HG02981 (cell line): ENCODE data around the gene KIF23.
"Not testable (repeated sequence)": the region's sequence is repeated elsewhere in the genome, so short reads cannot be mapped to it uniquely, and the experiment has no call there.

Source experiments
- ATAC-seq: cut with Tn5 transposase; IDR thresholded peaks from one replicate; pipeline ENCODE4 v1.9.1; 2021; ENCODE audit warnings: mild to moderate bottlenecking, moderate library complexity; ENCODE audit not compliant: unreplicated experiment

Gene KIF23

DNA sequence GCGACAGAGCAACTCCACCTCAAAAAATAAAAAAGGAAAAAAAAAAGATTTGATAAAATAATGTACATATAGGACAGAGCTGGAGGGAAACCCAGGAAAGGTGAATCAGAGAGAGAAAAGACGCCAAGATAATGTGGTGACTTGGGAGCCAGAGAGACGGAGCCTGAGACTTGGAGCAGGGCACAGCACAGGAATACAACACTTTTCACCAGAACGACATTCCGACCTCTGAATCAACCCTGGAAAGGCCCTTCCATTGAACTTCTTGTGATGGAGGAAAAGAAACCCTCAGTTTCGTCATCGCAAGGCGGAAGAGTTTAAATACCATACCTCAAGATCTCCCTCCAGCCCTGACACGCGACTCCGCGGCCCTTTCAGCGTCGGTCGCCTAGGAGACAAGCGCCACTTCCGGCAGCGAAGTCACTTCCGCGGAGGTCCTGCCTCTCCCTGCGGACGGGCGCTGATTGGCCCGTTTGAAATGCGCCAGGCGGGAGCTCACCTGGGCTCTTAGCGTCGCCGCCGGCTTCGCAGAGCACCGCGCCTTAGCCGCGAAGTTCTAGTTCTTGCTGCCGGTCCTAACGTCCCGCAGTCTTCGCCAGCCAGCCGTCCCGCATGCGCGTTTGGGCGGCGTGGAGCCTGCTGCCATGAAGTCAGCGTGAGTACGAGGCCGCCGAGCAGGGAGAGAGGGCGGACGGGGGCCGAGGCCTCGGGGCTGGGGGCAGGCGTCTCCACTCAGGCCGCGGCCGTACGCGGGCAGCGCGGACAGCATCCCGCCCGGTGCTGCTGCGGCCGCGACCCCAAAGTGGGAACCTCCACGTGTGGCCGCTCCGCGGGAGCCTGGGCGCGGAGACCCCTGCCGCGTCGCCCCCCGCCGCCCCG is at the start of gene KIF23:
Gene KIF23 (plus strand): TSS at position 528 of the 879 bp plus-strand sequence. CDS start 117 bp downstream, at position 645.
- peak; percentile 94 for ATAC-seq

DNA sequence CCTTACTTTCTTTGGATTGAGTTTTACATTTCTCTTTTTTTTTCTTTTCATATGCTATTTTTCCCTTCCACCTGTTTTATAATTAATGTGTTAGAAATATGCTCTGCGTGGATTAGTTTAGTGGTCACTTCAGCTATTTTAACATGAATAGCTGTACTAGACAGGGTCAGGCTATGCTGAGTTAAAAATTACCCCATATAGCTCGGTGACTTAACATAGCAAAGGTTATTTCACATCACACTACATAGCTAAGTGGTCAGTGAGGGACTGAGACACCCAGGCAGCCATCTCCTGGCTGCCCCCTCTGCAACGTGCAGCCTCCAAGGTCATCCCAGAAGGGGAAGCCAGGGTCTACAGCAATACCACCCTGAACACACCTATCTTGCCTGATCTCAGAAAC is 46.9 kb upstream of the KIF23 start:
- no peak for ATAC-seq

DNA sequence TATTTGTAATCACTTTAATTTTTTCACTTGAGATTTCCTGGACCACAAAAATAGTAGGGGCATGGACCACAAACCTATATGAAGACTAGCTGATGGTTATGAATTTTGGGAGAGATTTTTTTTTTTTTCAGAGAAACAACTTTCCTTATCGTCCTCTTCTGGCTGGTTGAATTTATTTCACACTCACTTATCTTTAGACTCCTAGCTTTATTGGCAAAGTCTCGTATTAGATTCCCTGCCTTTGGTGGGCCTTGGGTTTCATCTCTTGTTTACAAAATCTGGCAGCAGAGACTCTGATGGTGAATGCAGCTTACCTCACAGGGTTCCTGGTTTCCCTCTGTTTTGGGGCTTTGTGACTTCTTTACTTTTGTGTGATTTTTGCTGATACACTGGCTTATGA is 44.5 kb upstream of the KIF23 start:
- ATAC-seq: no peak

DNA sequence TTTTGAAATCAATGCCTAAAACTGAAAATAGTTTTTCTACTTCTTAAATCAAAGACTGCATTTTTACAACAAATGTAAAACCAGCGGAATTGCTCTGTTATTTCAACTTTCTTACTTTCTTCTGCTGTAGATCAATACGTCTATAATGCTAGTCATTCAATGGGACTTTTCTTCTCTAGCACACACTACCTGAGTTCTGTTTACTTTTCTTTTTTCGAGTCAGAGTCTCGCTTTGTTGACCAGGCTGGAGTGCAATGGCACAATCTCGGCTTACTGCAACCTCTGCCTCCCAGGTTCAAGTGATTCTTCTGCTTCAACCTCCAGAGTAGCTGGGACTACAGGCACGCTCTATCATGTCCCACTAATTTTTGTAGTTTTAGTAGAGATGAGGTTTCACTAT is 40.7 kb upstream of the KIF23 start:
- ATAC-seq: no peak

DNA sequence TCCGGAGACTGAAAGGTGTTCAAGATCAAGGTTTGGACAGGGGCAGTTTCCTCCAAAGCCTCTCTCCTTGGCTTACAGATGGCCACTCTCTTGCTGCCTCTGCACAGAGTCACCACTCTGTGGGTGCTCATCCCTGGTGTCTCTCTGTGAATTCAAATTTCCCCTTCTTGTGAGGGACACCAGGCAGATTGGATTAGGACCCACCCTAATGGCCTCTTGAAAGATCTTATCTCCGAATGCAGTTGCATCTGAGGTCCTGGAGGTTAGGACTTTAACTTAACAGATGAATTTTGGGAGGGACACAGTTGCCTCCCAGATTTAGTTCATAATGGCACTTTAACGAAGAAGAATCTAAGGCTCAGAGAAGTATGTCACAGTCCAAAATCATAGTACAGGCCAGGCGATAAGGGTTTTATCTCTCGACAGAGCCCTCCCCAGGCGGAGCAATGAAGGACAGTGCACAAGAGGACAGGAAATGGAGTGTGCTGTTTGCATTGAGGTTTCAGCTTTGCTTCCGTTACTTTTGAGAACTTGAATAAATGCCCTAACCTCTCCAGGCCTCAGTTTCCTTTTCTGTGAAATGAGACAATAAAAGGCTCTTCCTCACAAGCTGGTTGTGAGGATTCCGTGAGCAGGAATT is 38.9 kb upstream of the KIF23 start:
- no peak for ATAC-seq

DNA sequence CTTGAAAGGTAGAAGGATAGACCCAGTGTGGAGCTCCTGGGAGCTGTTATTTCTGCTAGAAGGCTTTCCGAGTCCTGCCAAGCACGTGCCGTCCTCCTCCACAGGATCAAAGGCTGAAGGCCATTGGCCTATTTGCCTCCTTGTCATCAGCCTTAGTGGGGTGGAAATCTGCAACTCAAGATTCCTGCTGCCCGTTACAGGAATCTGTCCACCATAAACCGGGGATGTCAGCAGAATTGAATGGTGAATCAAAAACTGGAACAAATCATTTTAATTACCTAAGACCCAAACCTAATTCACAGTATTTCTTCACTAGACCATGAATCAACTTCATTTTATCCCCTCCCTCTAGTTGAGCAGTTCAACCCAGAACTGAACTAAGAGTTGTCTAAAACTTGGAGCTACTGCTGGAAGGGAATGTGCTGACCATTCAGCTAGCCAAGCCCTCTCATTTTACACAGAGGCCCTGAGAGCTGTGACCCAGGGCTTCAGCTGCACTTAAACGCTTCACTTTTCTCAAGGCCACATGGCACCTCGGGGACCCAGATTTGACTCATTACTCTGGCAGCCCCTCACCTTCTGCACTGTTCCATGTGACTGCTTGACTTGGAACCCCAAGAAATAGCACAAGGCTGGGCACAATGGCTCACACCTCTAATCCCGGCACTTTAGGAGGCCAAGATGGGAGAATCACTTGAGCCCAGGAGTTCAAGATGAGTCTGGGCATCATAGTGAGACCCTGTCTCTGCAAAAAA is 36.8 kb upstream of the KIF23 start:
- no peak for ATAC-seq

DNA sequence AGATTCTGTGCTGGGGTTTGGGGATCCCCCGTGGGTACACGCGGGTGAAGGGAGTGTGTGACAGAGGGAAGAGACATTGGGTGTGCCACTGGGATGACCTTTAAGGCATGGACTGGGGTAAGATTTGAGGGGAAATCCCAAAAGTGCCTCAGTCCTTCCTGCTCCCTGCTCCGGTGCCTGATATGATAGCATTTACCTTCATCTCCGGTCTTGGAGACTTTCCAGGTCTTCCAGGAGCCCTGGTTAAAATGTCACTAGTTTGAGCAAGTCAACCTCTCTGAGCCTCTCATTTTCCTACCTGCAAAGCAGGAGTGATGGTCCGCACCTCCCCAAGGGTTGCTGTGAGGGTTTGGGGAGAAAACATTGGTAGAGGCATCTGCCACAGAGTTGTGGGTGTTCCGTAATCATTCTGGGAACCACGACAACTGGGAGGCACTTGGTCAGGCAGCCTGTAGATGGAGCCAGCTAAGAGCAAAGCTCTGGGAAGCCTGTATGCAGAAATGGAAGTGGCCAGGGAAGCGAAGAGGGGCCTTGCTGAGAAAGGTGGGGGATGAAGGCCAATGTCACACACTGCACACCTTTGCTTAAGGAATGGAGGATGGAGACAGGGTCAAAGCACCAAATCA is 33.9 kb upstream of the KIF23 start:
- ATAC-seq: no peak

DNA sequence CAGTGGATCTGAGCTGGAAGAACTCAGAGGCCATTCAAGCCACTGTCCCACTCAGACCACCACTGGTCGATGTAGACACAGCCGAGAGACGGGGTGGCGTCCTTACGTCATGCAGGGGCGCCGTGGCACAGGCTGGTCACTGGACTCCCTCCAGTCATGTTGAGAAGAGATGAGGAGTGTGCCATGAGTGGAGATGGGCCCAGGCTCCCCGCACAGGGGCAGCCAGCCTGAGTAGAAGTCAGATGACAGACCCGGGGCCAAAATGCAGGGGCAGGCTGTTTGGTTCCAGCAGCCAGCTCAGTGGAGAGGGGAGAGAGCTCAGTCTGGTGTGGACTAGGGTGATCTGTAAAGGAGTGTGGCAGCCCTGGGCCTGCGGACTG is 33.4 kb upstream of the KIF23 start:
- ATAC-seq: no peak

DNA sequence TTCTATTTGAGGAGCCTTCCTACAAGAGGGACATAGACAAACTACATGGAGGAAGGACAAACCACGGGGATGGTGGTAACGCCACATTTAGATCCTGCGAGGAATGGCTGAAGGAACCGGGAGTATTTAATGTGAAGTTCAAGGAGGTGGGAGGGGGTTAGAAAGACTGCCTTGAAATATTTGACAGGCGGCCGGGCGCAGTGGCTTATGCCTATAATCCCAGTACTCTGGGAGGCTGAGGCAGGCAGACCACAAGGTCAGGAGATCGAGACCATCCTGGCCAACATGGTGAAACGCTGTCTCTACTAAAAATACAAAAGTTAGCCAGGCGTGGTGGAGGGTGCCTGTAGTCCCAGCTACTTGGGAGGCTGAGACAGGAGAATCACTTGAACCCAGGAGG is 32.0 kb upstream of the KIF23 start:
- not testable (repeated sequence) for ATAC-seq

DNA sequence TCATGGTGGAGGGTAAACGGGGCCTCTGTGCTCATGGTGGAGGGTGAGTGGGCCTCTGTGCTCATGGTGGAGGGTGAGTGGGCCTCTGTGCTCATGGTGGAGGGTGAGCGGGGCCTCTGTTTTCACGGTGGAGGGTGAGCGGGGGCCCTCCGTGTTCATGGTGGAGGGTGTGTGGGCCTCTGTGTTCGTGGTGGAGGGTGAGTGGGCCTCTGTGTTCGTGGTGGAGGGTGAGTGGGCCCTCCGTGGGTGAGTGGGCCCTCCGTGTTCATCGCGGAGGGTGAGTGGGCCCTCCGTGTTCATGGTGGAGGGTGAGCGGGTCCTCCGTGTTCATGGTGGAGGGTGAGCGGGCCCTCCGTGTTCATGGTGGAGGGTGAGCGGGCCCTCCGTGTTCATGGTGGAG is 30.1 kb upstream of the KIF23 start:
- not testable (repeated sequence) for ATAC-seq

DNA sequence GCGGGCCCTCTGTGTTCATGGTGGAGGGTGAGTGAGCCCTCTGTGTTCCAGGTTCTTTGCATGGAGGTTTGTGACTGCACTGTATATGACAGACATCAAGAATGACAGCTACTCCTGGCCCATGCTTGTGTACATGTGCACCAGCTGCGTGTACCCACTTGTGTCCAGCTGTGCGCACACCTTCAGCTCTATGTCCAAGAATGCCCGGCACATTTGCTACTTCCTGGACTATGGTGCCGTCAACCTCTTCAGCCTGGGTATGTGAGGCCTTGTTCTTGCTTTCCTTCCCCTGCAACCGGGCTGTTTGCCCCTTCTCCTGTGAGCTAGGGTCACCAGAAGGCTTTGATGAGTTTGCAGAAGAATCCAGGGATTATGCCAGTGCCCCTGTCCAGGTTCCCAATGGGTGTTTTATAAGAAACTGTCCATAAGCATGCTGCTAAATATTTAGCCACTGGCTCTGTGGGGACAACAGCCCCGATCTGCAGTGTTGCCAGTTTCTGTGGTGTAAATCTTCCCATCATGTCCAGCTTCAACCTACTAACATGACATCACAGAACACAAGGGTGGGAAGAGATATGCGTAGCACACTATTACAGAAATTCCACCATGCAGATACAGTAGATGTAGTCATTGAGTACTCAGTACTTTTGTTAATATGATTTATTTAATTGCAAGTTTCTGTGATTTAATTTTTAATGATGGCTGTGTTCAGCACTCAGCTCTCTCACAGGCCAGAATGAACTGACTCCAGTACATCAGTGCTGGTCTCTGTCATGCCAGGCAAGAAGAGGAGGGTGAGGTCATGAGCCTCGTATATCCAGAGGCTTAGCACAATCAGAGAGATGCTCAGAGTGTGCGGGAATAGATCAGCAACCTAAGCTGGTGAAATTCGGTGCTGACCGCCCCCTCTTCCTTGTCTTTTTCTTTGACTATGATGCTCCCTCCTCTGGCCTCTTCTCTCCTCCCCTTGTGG is 29.2 kb upstream of the KIF23 start:
- no peak for ATAC-seq

DNA sequence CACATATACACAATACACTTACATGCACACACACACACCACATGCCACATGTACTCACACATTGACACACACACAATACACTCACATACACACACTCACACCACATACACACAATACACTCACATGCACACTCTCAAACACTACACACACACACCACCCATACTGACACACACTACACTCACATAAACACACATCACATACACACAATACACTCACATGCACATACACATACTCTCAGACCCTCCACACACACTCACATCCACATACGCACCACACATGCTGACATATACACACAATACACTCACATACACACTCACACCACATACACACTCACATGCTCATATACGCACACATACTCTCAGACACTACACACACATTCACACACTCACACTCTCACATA is 28.3 kb upstream of the KIF23 start:
- no peak for ATAC-seq

DNA sequence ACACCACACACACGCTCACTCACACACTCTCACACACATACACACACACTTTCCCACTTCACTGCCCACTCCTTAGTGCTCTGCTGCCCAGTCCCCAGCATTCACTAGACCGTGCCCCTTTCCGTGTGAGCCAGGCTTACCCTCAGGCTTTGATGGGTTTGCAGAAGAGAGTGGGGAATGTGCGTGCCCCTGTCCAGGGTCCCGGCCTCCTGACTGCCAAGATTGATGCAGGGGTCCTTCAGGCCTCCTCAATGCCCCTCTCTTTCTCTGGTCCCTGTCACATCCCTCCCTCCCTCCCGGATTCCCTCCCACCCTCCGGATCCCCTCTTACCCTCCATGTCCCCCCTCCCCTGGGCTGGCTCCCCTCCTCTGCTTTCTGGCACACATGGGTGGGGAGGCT is 27.9 kb upstream of the KIF23 start:
- ATAC-seq: no peak

DNA sequence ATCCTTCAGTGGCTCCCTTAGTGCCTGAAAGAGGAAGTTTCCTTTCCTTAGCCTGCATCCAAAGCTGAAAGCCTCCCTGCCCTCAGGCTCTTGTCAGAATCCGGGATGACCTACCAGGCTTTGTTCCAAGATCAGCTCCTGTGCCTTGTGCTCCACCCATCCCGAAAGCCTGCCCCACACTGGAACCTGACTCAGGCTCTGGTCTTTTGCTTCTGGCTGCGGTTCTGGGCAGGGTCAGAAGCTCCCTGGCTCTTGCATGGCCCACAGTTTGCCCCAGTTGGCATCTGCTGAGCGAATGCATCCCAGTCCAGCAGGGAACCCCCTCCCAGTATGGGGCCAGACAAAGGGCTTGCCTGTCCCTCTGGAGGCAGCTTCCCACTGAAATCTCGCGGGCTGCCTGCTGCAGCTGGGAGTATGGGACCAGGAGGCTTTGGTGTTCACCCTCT is 25.9 kb upstream of the KIF23 start:
- ATAC-seq: no peak

DNA sequence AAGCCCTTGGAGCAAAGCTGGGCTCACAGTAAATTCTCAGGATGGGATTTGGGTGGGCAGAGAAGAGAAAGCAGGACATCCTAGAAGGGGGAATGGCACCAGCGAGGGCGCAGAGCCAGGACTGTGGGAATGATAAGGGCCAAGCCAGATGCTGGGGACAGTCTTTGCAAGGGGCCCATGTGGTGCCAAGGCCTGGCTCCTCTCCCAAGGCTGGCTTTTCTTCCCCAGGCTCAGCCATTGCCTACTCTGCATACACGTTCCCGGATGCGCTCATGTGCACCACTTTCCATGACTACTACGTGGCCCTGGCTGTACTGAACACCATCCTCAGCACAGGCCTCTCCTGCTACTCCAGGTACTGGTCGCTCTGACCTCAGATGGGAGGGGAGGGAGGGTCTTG is 24.7 kb upstream of the KIF23 start:
- no peak for ATAC-seq

DNA sequence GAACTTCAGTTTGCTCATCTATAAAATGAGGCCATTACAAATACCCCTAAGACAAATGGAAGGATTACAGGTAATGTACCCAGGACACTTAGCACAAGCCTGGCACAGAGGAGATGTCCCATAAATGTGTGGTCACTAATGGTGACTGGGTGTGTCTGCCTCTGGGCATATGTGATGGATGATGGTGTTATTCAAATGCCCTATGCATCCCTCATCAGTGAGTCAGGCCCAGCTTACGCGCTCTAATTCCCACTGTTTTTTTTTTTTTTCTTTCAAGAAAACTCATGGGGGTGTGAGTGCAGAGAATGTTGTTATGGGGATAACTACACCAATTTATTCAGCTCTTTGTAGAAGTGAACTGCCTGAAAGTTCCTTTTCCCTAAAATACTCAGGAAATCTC is 23.6 kb upstream of the KIF23 start:
- no peak for ATAC-seq

DNA sequence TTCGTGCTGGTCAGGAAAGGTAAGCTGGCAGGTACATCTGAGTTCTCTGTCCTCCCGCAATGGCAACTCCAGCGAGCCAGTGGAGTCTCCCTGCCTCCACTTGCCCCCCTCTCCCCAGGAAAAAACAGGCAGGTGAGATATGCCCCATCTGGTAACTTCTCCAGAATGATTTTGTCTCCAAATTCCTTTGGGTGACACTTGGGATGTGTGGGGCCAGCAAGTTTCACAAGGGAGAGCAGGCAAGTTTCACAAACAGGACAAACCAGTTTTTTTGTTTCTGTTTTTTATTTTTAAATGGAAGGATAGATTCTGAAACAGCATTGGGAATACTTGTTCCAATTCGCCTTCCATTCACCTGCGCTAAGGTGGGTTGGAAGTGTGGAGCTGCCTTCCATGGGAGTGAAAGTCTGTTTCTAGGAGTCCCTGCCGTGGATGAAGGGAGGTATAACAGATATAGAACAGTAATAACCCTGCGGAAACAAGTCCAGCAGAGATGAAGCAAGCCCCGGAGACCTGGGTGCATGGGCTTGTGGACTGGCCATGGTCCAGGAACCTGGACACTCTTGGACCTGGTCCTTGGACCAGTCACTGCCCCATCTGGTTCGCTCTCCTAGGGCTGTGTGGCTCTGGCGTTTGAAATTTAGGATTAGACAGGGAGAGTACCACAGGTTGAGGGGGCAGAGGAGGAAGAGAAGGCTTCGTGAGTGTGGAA is 22.9 kb upstream of the KIF23 start:
- ATAC-seq: no peak

DNA sequence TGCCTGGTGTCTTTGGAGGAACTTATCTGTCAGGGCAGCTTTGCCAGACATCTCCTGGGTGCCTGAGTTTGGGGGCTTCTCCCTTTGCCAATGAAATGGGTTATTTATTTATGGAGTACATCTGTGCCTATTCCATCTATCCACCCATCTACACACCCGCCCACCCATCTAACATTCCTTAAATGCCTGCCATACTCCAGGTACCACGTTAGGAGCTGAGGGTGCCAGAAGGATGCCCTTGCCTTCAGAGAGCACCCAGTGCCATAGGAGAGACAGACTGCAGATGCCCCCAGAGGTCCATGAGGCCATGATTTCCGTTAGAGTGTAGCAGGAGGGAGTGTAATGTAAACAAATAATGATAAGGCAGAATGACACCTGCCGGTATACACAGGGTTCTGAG is 21.8 kb upstream of the KIF23 start:
- no peak for ATAC-seq

DNA sequence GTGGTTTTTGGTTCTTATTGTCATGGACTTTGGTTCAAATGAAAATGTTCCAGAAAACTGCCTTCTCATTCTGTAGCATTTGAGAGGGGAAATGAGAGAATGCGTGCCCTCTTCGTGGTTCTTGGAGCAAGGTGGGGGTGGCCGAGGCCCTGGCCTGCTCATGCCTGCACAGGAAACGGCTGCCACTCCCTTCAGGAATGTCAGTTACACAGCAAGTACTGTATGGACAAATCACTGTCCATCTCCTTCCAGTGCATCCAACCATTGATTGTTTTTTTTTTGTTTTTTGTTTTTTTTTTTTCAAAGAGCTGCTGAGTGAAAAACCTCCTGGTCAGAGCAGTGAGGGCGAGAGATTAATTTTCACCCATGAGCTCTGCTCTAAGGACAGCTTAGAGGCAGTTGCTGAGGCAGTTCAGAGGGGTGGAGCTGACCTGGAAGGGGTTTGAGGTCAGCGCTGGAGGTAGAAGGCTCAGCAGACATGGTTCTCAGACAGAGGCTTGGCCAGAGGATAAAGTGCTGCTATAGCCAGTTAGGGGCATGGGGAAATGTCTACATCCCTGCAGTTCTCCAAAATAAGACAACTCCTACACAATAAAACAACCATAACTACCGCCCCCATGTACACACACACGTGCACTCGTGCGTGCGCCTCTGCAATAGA is 20.2 kb upstream of the KIF23 start:
- ATAC-seq: no peak
